WTC11 (cell line): ENCODE data around the gene LIPH. TPM values are rescaled to one million over a fixed set of nuclear protein-coding genes. Genes with fewer than 3 reads are reported as not detected.
"Not testable (repeated sequence)": the region's sequence is repeated elsewhere in the genome, so short reads cannot be mapped to it uniquely, and the experiment has no call there.

Source experiments
- ATAC-seq: fragments of 200-7000 bp; cut with Tn5 transposase; 2 replicates; pipeline ENCODE4 v1.10.0; 2021; ENCODE audit warnings: mild to moderate bottlenecking, moderate library complexity
- CTCF ChIA-PET: fragments of 300-600 bp; sonication (Branson Sonifier 250); formaldehyde crosslinking; loops from one replicate; lab custom pipeline; 2021; ENCODE audit warnings: antibody characterized with exemption; lab: Charles Lee
- POLR2A ChIA-PET: fragments of 350-600 bp; sonication (Branson Sonifier 250); formaldehyde crosslinking; loops from one replicate; lab custom pipeline; 2021; ENCODE audit warnings: antibody characterized with exemption; lab: Charles Lee
- DNase-seq: peaks from one replicate; pipeline ENCODE4 v3.0.0; 2021; ENCODE audit warnings: low spot score
- H3K27ac Mint-ChIP-seq: 2 replicates; pipeline ENCODE4 v1.8.0; 2021; ENCODE audit warnings: mixed read lengths
- H3K27me3 Mint-ChIP-seq: 2 replicates; pipeline ENCODE4 v1.8.0; 2021; ENCODE audit warnings: low read depth, mild to moderate bottlenecking, moderate library complexity, mixed read lengths
- H3K36me3 Mint-ChIP-seq: 2 replicates; pipeline ENCODE4 v1.8.0; 2021; ENCODE audit warnings: mixed read lengths
- H3K4me1 Mint-ChIP-seq: 2 replicates; pipeline ENCODE4 v1.8.0; 2022; ENCODE audit warnings: mixed read lengths
- H3K4me3 Mint-ChIP-seq: 2 replicates; pipeline ENCODE4 v1.8.0; 2021; ENCODE audit warnings: mild to moderate bottlenecking, moderate library complexity, mixed read lengths
- H3K9me3 Mint-ChIP-seq: 2 replicates; pipeline ENCODE4 v1.8.0; 2021; ENCODE audit warnings: mixed read lengths
- AFF4 ChIP-seq: sonication (generic); formaldehyde crosslinking; IDR thresholded peaks from 2 replicates; pipeline ENCODE4 v1.8.1; 2023; ENCODE audit warnings: mild to moderate bottlenecking, missing genetic modification reagents, borderline replicate concordance
- E2F4 ChIP-seq: sonication (generic); formaldehyde crosslinking; IDR thresholded peaks from 2 replicates; pipeline ENCODE4 v1.8.1; 2022; ENCODE audit warnings: low read depth, mild to moderate bottlenecking, moderate library complexity, missing genetic modification reagents, borderline replicate concordance
- ERG ChIP-seq: fragments of 250-450 bp; sonication (Bioruptor Pico); IDR thresholded peaks from 2 replicates; pipeline ENCODE4 v1.8.0; 2021; ENCODE audit warnings: mild to moderate bottlenecking
- GABPB1 ChIP-seq: sonication (generic); formaldehyde crosslinking; IDR thresholded peaks from 2 replicates; pipeline ENCODE4 v1.8.1; 2023; ENCODE audit warnings: mild to moderate bottlenecking, missing genetic modification reagents
- HMGXB4 ChIP-seq: sonication (generic); formaldehyde crosslinking; IDR thresholded peaks from 2 replicates; pipeline ENCODE4 v1.8.1; 2023; ENCODE audit warnings: mild to moderate bottlenecking, moderate library complexity, missing genetic modification reagents
- IRF1 ChIP-seq: sonication (generic); formaldehyde crosslinking; IDR thresholded peaks from 2 replicates; pipeline ENCODE4 v1.8.0; 2023; ENCODE audit warnings: missing genetic modification reagents
- IRF2 ChIP-seq: sonication (generic); formaldehyde crosslinking; IDR thresholded peaks from 2 replicates; pipeline ENCODE4 v1.8.0; 2022; ENCODE audit warnings: low read depth, missing genetic modification reagents, borderline replicate concordance
- KAT7 ChIP-seq: sonication (generic); formaldehyde crosslinking; IDR thresholded peaks from 2 replicates; pipeline ENCODE4 v1.8.1; 2023; ENCODE audit warnings: missing genetic modification reagents, mild to moderate bottlenecking, borderline replicate concordance
- MYBL2 ChIP-seq: sonication (generic); formaldehyde crosslinking; IDR thresholded peaks from 2 replicates; pipeline ENCODE4 v1.8.1; 2023; ENCODE audit warnings: mild to moderate bottlenecking, moderate library complexity, missing genetic modification reagents
- NR3C1 ChIP-seq: sonication (generic); formaldehyde crosslinking; conservative IDR thresholded peaks from 2 replicates; pipeline ENCODE4 v1.8.1; 2023; ENCODE audit warnings: low read depth, mild to moderate bottlenecking, missing genetic modification reagents
- PREB ChIP-seq: sonication (generic); formaldehyde crosslinking; IDR thresholded peaks from 2 replicates; pipeline ENCODE4 v1.8.1; 2022; ENCODE audit warnings: mild to moderate bottlenecking, missing genetic modification reagents, moderate library complexity, borderline replicate concordance
- SP1 ChIP-seq: sonication (generic); formaldehyde crosslinking; conservative IDR thresholded peaks from 2 replicates; pipeline ENCODE4 v1.8.1; 2022; ENCODE audit warnings: missing genetic modification reagents
- TEAD1 ChIP-seq: sonication (generic); formaldehyde crosslinking; IDR thresholded peaks from 2 replicates; pipeline ENCODE4 v1.8.0; 2022; ENCODE audit warnings: mild to moderate bottlenecking, missing genetic modification reagents
- TEAD4 ChIP-seq: sonication (generic); formaldehyde crosslinking; IDR thresholded peaks from 2 replicates; pipeline ENCODE4 v1.8.0; 2022; ENCODE audit warnings: mild to moderate bottlenecking, missing genetic modification reagents
- ZBTB21 ChIP-seq: sonication (generic); formaldehyde crosslinking; IDR thresholded peaks from 2 replicates; pipeline ENCODE4 v1.8.1; 2023; ENCODE audit warnings: mild to moderate bottlenecking, missing genetic modification reagents, borderline replicate concordance
- ZMAT4 ChIP-seq: fragments of 250-450 bp; sonication (Bioruptor Pico); IDR thresholded peaks from 2 replicates; pipeline ENCODE4 v1.9.0; 2021; ENCODE audit warnings: mild to moderate bottlenecking
- ZNF138 ChIP-seq: sonication (generic); formaldehyde crosslinking; conservative IDR thresholded peaks from 2 replicates; pipeline ENCODE4 v1.8.1; 2022; ENCODE audit warnings: mild to moderate bottlenecking, moderate library complexity, missing genetic modification reagents
- ZNF317 ChIP-seq: sonication (generic); formaldehyde crosslinking; IDR thresholded peaks from 2 replicates; pipeline ENCODE4 v1.8.1; 2023; ENCODE audit warnings: low read depth, mild to moderate bottlenecking, moderate library complexity, missing genetic modification reagents, borderline replicate concordance
- ZNF396 ChIP-seq: fragments of 250-450 bp; sonication (Bioruptor Pico); IDR thresholded peaks from 2 replicates; pipeline ENCODE4 v1.8.0; 2021; ENCODE audit warnings: mild to moderate bottlenecking, moderate library complexity, borderline replicate concordance
- ZNF416 ChIP-seq: fragments of 250-450 bp; sonication (Bioruptor Pico); IDR thresholded peaks from 2 replicates; pipeline ENCODE4 v1.9.0; 2021; ENCODE audit warnings: mild to moderate bottlenecking, inconsistent platforms
- total RNA-seq: library from RNA; stranded (reverse); gene quantifications from 3 replicates; pipeline ENCODE4 v1.2.3, GENCODE V29; 2021

The LIPH gene
- total RNA-seq, 1 experiment from 2014 or later, result 0.07 TPM

GRCh38 chr3:185466123-185466522, 86.3 kb downstream of the LIPH start:
- H3K27ac Mint-ChIP-seq, ATAC-seq, DNase-seq, CTCF ChIA-PET, H3K4me3 Mint-ChIP-seq, H3K27me3 Mint-ChIP-seq, H3K36me3 Mint-ChIP-seq, H3K9me3 Mint-ChIP-seq: not testable (repeated sequence)
- POLR2A ChIA-PET, result interaction anchor here (0.6 kb wide), 1 partner anchor 106 kb away, joined by 4 read pairs; no protein-coding TSS in a partner anchor
- H3K4me1 Mint-ChIP-seq, result peaks cover 15% of the 10 kb centered on the region

- TF ChIP-seq SP1 (no peak), ZBTB21 (CRISPR knock-in tag) (no peak), TEAD4 (no peak), TEAD1 (CRISPR knock-in tag) (no peak), ERG (no peak), E2F4 (CRISPR knock-in tag) (no peak), NR3C1 (CRISPR knock-in tag) (no peak), MYBL2 (CRISPR knock-in tag) (no peak), ZNF396 (no peak), IRF2 (CRISPR knock-in tag) (no peak), ZNF416 (no peak), KAT7 (CRISPR knock-in tag) (no peak), PREB (CRISPR knock-in tag) (no peak), ZMAT4 (CRISPR knock-in tag) (no peak), HMGXB4 (no peak), GABPB1 (CRISPR knock-in tag) (no peak), ZNF317 (no peak), AFF4 (CRISPR knock-in tag) (no peak), ZNF138 (CRISPR knock-in tag) (no peak), IRF1 (CRISPR knock-in tag) (no peak)
- ATAC-seq, result no peak
- ChIA-PET CTCF (no interaction called here), POLR2A (no interaction called here)
- Mint-ChIP-seq H3K9me3 (no peaks in the 10 kb centered on the region), H3K4me1 (peaks cover 11% of the 10 kb centered on the region), H3K36me3 (no peaks in the 10 kb centered on the region), H3K4me3 (no peak overlapping the region), H3K27me3 (no peaks in the 10 kb centered on the region), H3K27ac (no peak overlapping the region)
- DNase-seq, result no peak
These were observed 86.9 kb downstream of the LIPH start for GRCh38 chr3:185465471-185465870.
